GM21529 (cell line): ENCODE results near the gene TMEM151B.
A peak's percentile ranks its signal among the peaks of the same experiment; 100 is the strongest.

Experiments used
- ATAC-seq: cut with Tn5 transposase; IDR thresholded peaks from one replicate; pipeline ENCODE4 v1.9.1; 2021; ENCODE audit not compliant: unreplicated experiment

TMEM151B gene

GRCh38 chr6:44250067-44250717 is 20.1 kb upstream of the TMEM151B start:
- no peak for ATAC-seq

GRCh38 chr6:44250718-44251123 is 19.5 kb upstream of the TMEM151B start:
- ATAC-seq: no peak

GRCh38 chr6:44251576-44252524 is 18.4 kb upstream of the TMEM151B start:
- ATAC-seq: no peak

GRCh38 chr6:44253307-44254101 is 16.7 kb upstream of the TMEM151B start:
- no peak for ATAC-seq

- ATAC-seq: no peak
These were observed 15.8 kb upstream of the TMEM151B start for GRCh38 chr6:44254191-44255104.

GRCh38 chr6:44255105-44255808 is 15.0 kb upstream of the TMEM151B start:
- ATAC-seq: no peak

GRCh38 chr6:44255871-44256774 is 14.1 kb upstream of the TMEM151B start:
- no peak for ATAC-seq

GRCh38 chr6:44256775-44257024 is 13.6 kb upstream of the TMEM151B start:
- ATAC-seq: no peak

GRCh38 chr6:44257025-44257752 is 13.1 kb upstream of the TMEM151B start, which contains the start of gene SLC35B2:
TSS of gene SLC35B2 (minus strand) at chr6:44257528. CDS start at chr6:44257410, 118 bp downstream.
- peak; percentile 48 for ATAC-seq

GRCh38 chr6:44257753-44258324 is 12.4 kb upstream of the TMEM151B start:
- ATAC-seq: peak; percentile 26

GRCh38 chr6:44258325-44258863 is 11.9 kb upstream of the TMEM151B start:
- no peak for ATAC-seq

GRCh38 chr6:44258921-44259320 is 11.3 kb upstream of the TMEM151B start:
- ATAC-seq: no peak

GRCh38 chr6:44260011-44260410 is 10.2 kb upstream of the TMEM151B start:
- ATAC-seq: no peak

GRCh38 chr6:44260451-44261297 is 9.6 kb upstream of the TMEM151B start:
- ATAC-seq: no peak

GRCh38 chr6:44261581-44261980 is 8.7 kb upstream of the TMEM151B start:
- no peak for ATAC-seq

GRCh38 chr6:44262467-44263353 is 7.5 kb upstream of the TMEM151B start:
- ATAC-seq: no peak
